GM21381 (cell line): ENCODE measurements around the gene BCAS3.
"Not testable (repeated sequence)": the region's sequence is repeated elsewhere in the genome, so short reads cannot be mapped to it uniquely, and the experiment has no call there.

ENCODE experiments used
- ATAC-seq: cut with Tn5 transposase; IDR thresholded peaks from one replicate; pipeline ENCODE4 v1.9.1; 2021; ENCODE audit warnings: mild to moderate bottlenecking, moderate library complexity; ENCODE audit not compliant: unreplicated experiment

BCAS3 gene

DNA sequence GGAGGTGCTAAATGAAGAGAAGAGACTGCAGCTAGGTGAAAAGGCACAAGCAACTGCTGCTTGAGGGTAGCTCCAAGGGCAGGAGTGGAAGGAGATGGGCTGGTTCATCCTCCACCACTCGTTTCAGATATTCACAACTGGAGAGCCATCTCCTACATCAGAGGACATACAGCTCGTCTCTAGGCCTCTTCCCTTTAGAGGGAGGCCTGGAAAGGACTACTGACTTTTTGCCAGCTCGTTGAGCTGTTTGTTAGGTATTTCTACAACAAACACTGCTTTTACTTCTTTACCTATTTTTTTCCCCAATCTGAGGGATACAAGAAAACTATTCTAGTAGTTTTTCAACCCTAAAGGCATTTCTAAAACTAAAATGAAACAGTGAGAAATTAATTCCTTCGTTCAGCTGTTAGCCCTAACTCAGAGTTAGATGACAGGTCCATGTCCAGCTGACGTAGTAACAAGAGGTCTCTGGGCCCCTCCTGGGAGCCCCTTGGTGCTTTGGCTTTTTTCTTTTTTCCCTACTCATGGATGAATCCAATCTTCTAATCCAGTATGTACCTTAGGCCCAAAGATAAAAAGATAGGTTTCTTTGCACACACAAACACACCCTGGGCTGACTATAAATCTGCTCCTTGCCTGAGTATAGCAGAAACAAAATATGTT lies 674.2 kb downstream of the BCAS3 start:
- ATAC-seq, result no peak

- no peak for ATAC-seq
These were observed 674.7 kb downstream of the BCAS3 start for GRCh38 chr17:61352408-61352770.

DNA sequence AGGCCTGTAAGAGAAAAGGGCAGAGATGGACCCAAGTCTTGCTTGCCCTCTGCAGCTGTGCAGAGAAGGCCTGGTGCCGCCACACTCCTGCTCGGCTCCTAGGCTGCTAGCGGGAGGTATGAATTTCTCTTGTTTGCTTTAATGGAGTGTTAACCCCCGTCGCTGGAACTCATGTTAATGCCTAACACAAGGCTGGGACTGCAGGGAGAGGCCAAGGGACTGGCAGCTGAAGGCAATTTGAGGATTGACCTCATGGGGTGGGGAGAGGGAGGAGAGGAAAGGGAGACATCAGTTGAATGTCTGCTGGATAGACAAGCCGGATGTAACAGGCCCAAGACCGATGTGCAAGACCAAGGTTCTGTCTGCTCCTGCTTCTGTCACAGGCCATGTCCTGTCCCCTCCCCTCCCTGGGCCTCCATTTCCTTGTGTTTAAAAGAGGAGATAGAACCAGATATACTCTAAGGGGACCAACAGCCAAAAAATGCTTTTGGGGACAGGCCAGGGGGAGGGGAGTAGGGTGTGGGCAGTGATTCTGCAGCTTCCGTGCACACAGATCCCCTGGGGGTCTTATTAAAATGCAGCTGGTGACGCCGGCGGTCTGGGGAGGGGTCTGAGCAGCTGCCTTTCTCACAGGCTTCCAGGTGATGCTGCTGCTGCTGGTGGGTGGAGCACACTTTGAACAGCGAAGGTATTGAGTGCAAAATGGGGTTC lies 675.3 kb downstream of the BCAS3 start:
- ATAC-seq, result no peak

DNA sequence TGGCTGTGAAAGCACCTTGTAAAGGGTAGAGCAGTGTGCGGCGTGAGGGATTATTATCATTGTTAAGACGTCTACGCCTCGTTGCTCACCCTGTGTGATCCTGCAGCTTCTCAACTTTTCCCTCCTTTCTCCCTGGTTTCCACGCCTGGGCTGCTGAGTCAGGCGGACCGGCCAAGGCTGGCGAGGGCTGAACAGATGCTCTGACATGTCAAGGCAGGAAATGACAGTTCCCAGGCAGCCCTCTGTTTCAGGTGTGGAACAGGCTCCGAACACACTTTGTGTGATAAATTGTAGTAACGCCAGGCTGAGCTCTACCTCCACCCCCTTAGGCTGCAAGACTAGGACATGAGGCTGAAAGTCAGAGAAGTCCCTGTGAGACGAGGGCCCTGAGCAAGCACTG lies 676.0 kb downstream of the BCAS3 start:
- ATAC-seq, result no peak

DNA sequence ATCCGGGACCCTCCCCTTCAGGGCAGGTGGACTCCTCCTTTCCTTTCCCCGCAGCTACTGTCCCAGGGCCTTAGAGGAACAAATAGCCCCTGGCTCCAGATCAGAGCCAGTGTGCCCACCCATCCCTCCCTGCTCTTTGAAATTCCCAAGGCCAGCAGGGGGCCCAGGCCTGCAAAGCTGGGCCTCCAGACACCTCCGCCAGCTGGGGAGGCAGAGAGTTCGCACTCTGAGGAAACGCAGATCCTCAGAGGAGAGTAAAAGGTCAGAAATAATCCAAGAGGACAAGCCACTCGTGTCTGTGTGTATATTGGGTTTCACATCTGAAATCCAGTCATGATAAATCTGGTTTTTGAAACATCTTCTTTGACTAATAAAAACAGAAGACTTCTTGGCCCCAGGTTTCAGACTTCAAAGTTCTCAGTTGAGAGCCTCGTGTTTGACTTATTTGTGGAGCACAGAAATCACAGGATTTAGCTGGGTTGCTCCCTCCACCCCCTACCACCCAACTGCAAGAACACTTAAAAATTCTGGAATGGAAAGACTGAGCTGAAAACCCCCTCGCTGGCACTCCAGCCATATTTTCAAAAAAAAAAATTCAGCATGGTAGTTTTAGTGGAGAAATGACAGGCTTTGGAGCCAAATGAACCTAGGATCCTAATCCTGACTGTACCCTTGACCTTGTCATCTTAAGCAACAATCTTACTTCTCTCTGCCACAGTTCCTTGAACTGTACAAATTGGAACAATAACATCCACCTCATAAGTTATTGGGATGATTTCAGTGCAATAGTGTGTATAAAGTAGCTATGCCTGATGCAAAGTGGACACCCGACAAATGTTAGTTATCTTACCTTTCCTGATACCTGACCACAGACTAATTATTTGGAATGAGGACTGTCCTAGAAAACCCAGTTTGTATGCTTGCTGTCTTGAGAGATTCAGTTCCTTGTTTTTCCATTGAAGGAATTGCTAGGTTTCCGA lies 677.5 kb downstream of the BCAS3 start:
- no peak for ATAC-seq

- ATAC-seq, result not testable (repeated sequence)
These were observed 679.4 kb downstream of the BCAS3 start for GRCh38 chr17:61357061-61357460.

DNA sequence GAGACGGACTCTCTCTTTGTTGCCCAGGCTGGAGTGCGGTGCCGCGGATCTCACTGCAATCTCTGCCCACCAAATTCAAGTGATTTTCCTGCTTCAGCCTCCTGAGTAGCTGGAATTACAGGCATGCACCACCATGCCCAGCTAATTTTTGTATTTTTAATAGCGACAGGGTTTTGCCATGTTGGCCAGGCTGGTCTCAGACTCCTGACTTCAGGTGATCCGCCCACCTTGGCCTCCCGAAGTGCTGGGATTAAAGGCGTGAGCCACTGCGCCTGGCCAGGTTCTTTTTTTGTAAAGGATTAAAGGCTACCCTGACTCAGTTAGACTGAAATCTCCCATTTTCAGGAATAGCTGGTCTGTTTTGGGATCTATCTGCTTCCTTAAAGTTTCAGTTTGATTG lies 681.9 kb downstream of the BCAS3 start:
- not testable (repeated sequence) for ATAC-seq

DNA sequence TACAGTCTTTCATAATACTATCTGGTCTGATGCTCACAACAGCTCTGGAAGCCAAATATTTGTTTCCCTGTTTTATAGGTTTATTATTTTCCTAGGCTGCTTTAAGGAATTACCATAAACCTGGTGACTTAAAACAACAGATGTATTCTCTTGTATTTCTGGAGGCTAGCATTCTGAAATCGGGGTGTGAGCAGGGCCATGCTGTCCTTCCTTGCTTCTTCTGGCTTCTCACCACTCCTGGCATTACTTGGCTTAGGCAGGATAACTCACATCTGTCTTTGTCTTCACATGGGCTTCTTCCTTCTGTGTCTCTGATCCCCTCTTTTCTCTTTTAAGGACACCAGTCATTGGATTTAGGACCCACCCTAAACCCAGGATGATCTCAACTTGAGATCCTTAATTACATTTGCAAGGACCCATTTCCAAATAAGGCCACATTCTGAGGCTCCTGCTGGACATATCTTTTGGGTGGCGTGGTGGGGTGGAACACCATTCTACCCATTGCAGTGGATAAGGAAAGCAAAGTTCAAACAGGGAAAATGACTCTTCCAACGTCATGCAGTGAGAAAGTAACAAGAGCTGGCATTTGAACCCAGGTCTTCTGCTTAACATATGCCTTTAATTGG lies 682.8 kb downstream of the BCAS3 start:
- ATAC-seq, result no peak

- ATAC-seq, result no peak
These were observed 683.4 kb downstream of the BCAS3 start for GRCh38 chr17:61361084-61361483.

DNA sequence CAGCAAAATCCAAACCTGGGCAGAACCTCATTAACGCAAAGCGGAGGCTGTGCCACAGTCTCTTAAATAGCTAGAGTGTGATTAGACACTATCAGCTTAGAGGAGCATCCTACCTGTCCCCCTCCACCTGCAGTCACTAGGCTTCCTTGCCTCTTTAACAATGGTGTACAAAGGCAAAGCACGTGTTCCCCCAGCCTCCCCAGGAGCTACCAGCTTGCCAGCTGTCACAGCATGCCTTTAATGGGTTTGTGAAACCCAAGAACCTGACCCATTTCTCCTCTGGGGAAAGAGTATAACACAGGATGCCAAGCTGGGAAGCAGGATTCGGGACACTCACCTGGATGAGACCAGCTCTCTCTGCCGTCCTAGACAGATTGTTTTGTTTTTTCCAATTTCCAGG lies 684.7 kb downstream of the BCAS3 start:
- ATAC-seq, result no peak

DNA sequence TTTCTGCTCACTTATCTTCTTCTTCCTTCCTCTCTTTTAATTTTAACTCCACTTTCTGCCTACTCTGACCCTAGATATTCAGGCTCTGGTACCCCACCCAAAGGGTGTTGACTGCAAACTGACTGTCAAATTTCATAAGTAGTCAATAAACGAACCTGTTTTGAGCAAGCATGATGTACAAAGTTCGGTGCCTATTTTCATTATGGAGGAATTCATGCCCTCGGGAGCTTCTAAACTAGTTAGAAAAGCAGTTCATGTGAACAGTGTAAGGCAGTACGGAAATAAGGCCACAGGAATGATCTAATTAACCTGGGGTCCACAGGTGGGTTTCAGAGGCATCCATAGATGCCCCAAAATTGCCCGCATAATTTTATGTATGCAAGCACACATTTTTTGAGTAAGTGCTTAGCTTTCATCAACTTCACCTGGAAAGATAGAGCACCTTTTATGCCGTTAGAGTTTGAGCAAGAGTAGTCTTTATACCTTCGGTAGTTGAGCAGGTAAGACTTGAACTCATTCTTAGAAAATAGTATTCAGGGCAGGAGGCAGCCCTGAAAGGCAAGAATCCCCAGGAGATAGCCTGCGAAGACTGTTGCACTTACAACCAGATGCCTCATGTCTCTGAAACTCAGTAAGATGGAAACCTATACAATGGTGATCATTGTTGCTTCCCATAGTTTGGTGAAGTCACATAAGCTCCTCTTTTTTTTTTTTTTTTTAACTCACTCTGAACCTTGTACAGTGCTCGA lies 685.4 kb downstream of the BCAS3 start:
- no peak for ATAC-seq

GRCh38 chr17:61363601-61364462 lies 686.2 kb downstream of the BCAS3 start:
- ATAC-seq, result no peak

- ATAC-seq, result no peak
These were observed 686.8 kb downstream of the BCAS3 start for GRCh38 chr17:61364463-61364846.

- no peak for ATAC-seq
These were observed 688.5 kb downstream of the BCAS3 start for GRCh38 chr17:61366076-61366714.

- ATAC-seq, result no peak
These were observed 689.2 kb downstream of the BCAS3 start for GRCh38 chr17:61366715-61367413.

DNA sequence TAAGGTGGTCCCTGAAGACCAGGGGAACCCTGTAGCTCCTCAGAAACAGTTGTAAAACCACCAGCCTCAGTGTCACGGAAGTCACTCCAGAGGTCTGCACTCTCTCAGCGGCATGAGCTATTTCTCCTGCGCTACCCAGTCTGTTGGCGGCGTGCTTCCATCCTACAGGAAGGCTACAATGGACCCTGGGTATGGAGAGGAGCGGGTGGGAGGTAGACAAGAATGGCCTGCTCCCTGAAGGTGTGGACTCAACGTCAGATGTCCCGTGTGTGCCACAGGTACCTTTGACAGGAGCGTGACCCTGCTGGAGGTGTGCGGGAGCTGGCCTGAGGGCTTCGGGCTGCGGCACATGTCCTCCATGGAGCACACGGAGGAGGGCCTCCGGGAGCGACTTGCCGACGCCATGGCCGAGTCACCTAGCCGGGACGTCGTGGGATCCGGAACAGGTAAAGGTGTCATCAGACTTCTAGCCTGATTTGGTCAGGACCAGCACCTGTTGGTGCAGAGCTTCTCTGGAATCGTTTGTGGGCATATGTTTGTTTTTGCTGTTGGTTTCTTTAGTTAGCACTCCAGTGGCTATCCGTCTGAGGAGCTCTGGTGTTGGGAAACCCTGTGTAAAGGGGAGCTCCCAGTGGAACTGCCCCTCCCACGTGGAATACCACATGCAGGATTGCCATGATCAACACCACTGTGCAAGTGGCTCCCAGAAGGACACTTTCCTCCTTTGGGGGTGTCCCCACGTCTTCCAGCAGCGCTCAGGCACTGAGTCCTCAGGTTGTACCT lies 690.6 kb downstream of the BCAS3 start:
- ATAC-seq, result no peak

DNA sequence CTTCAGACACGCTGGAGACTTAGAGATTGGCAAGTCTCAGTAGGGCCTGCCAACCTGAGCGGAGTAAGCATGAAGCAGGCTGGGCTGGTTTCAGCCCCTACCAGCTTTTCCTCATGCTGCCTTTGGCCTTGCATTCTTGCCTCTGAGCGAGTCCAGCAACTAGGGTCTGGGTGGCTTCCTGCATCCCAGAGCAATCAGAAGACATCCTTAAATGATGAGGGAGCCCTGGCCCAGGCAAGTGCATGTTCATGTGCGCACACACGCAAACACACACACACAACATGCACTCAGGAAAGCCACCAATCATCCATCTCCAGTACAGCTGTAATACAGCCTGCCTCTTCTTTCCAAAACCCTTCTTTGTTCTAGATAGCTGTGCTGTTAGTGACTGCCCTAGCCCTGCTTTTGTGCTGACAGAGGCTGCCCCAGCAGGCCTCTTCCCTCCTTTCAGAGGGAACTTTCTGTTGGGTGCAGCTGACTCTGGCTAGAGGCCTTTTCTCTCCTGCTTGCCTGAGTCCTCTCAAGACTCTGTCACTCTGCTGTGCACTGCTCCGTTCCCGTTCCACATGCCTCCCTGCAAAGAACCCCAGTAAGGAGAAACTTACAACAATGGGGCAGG lies 691.3 kb downstream of the BCAS3 start:
- no peak for ATAC-seq
